ENCODE data around the gene SLC6A15.

Gene SLC6A15

GRCh38 chr12:84913129-84913515, 523 bp upstream of the SLC6A15 start:
- no peak overlapping the region for H3K4me3 ChIP-seq (ENCODE audit: low read length, poor library complexity, severe bottlenecking)
- H3K4me2 ChIP-seq (ENCODE audit: low read depth, low read length, poor library complexity, severe bottlenecking) = no peak overlapping the region
- no peaks in the 10 kb centered on the region for H4K20me1 ChIP-seq (ENCODE audit: insufficient read depth, low read length, poor library complexity, severe bottlenecking)
- no peak overlapping the region for H3K9ac ChIP-seq (ENCODE audit: low read depth, low read length, poor library complexity, severe bottlenecking)
- no peaks in the 10 kb centered on the region for H3K9me2 ChIP-seq (replicated peaks; ENCODE audit: low read depth, low read length)
- no peaks in the 10 kb centered on the region for H3K4me1 ChIP-seq (ENCODE audit: insufficient read depth, low read length, poor library complexity, severe bottlenecking)
- no peaks in the 10 kb centered on the region for H3K79me2 ChIP-seq (ENCODE audit: insufficient read depth, low read length)
- H3K9me3 ChIP-seq (ENCODE audit: insufficient read depth, low read depth, low read length) = no peaks in the 10 kb centered on the region
- no peaks in the 10 kb centered on the region for H3K36me3 ChIP-seq (ENCODE audit: insufficient read depth, low read length)
- no peaks in the 10 kb centered on the region for H3F3A ChIP-seq (ENCODE audit: low read depth)
- no peak overlapping the region for H2AFZ ChIP-seq (ENCODE audit: low read length)
- no peaks in the 10 kb centered on the region for H3K27me3 ChIP-seq (ENCODE audit: insufficient read depth, low read length, poor library complexity, severe bottlenecking)
- no peak for TF ChIP-seq CTCF (conservative IDR thresholded peaks at IDR 0.05; ENCODE audit: low read length)
- no peak for TF ChIP-seq EZH2phosphoT487 (IDR thresholded peaks at IDR 0.05; ENCODE audit: borderline replicate concordance)

- no peaks in the 10 kb centered on the region for H3F3A ChIP-seq (ENCODE audit: low read depth)
- no peaks in the 10 kb centered on the region for H3K27me3 ChIP-seq (ENCODE audit: insufficient read depth, low read length, poor library complexity, severe bottlenecking)
- no peaks in the 10 kb centered on the region for H3K9me2 ChIP-seq (replicated peaks; ENCODE audit: low read depth, low read length)
- no peaks in the 10 kb centered on the region for H3K4me1 ChIP-seq (ENCODE audit: insufficient read depth, low read length, poor library complexity, severe bottlenecking)
- no peaks in the 10 kb centered on the region for H3K79me2 ChIP-seq (ENCODE audit: insufficient read depth, low read length)
- H3K9ac ChIP-seq (ENCODE audit: low read depth, low read length, poor library complexity, severe bottlenecking) = no peak overlapping the region
- H3K4me2 ChIP-seq (ENCODE audit: low read depth, low read length, poor library complexity, severe bottlenecking) = no peak overlapping the region
- no peak overlapping the region for H3K4me3 ChIP-seq (ENCODE audit: low read length, poor library complexity, severe bottlenecking)
- H3K9me3 ChIP-seq (ENCODE audit: insufficient read depth, low read depth, low read length) = no peaks in the 10 kb centered on the region
- no peak overlapping the region for H2AFZ ChIP-seq (ENCODE audit: low read length)
- TF ChIP-seq EZH2phosphoT487 (IDR thresholded peaks at IDR 0.05; ENCODE audit: borderline replicate concordance) (no peak), CTCF (conservative IDR thresholded peaks at IDR 0.05; ENCODE audit: low read length) (no peak)
- no peaks in the 10 kb centered on the region for H3K36me3 ChIP-seq (ENCODE audit: insufficient read depth, low read length)
- no peaks in the 10 kb centered on the region for H4K20me1 ChIP-seq (ENCODE audit: insufficient read depth, low read length, poor library complexity, severe bottlenecking)
Observed at GRCh38 chr12:84911271-84912197, 1.1 kb downstream of the SLC6A15 start.

DNA sequence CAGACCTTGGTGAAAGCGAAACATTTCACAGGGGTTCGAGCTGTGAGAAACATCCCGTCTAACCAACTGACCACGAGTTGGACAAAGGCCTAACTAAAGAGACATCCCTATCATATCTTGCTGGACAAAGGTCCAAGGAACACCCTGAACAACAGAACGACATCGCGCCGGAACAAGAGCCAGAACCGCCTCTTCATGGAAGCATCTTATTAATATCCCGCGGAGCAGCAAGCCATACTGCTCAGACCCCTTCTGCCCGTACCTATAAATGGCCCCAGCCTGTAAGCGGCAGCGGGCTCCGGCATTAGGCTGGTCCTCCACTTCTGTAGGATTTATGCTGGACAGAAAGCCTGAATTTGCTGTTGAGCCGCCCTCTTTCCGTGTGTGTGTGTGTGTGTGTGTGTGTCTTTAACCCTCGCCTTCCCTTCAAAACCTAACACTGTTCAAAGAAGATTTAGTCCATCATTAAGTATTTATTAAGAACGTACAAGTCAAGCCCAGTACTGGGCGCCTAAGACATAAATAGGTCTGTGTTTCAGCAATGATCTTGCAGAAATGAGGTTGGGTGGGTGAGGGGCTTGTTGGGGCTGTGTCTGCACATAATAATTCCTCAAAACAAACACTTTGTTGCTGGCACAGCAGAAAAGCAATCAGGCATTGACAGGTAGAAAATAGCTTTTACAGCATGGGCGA, 1.9 kb downstream of the SLC6A15 start:
- H3K9me2 ChIP-seq (replicated peaks; ENCODE audit: low read depth, low read length) = no peaks in the 10 kb centered on the region
- no peaks in the 10 kb centered on the region for H3K79me2 ChIP-seq (ENCODE audit: insufficient read depth, low read length)
- no peaks in the 10 kb centered on the region for H3K36me3 ChIP-seq (ENCODE audit: insufficient read depth, low read length)
- H2AFZ ChIP-seq (ENCODE audit: low read length) = no peak overlapping the region
- H3K4me3 ChIP-seq (ENCODE audit: low read length, poor library complexity, severe bottlenecking) = no peak overlapping the region
- TF ChIP-seq CTCF (conservative IDR thresholded peaks at IDR 0.05; ENCODE audit: low read length) = no peak
- no peak for TF ChIP-seq EZH2phosphoT487 (IDR thresholded peaks at IDR 0.05; ENCODE audit: borderline replicate concordance)
- no peak overlapping the region for H3K4me2 ChIP-seq (ENCODE audit: low read depth, low read length, poor library complexity, severe bottlenecking)
- H3K27me3 ChIP-seq (ENCODE audit: insufficient read depth, low read length, poor library complexity, severe bottlenecking) = no peaks in the 10 kb centered on the region
- no peaks in the 10 kb centered on the region for H4K20me1 ChIP-seq (ENCODE audit: insufficient read depth, low read length, poor library complexity, severe bottlenecking)
- H3K9me3 ChIP-seq (ENCODE audit: insufficient read depth, low read depth, low read length) = no peaks in the 10 kb centered on the region
- H3F3A ChIP-seq (ENCODE audit: low read depth) = no peaks in the 10 kb centered on the region
- H3K9ac ChIP-seq (ENCODE audit: low read depth, low read length, poor library complexity, severe bottlenecking) = no peak overlapping the region
- H3K4me1 ChIP-seq (ENCODE audit: insufficient read depth, low read length, poor library complexity, severe bottlenecking) = no peaks in the 10 kb centered on the region

Measured in Loucy (cell line).